NCI-H82 treated with DMSO at 0.1 percent for 48 hours (cell line): ENCODE measurements around the gene TRPV2.
A peak's percentile ranks its signal among the peaks of the same experiment; 100 is the strongest.

Experiments used
- DNase-seq: peaks from one replicate; lab custom pipeline; 2025; ENCODE audit not compliant: unreplicated experiment; lab: John Stamatoyannopoulos, UW

Gene TRPV2

DNA sequence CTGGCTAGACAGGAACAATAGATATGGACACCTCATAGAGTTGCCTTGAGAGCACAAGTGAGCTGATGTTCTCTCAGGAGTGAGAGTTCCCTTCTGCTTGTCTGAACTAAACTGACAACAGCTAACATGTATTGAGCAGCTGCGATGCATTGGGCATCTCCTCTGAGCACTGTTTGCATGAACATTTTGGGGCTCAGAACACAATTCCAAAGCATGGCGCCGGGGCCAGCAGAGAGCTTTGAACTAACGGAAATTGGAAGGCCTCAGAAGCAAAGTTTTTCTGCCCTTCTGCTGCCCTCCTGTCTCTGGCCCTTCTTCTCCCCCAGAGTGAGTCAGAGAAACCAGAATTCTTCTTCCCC is 38.1 kb downstream of the TRPV2 start:
- no peak for DNase-seq

DNA sequence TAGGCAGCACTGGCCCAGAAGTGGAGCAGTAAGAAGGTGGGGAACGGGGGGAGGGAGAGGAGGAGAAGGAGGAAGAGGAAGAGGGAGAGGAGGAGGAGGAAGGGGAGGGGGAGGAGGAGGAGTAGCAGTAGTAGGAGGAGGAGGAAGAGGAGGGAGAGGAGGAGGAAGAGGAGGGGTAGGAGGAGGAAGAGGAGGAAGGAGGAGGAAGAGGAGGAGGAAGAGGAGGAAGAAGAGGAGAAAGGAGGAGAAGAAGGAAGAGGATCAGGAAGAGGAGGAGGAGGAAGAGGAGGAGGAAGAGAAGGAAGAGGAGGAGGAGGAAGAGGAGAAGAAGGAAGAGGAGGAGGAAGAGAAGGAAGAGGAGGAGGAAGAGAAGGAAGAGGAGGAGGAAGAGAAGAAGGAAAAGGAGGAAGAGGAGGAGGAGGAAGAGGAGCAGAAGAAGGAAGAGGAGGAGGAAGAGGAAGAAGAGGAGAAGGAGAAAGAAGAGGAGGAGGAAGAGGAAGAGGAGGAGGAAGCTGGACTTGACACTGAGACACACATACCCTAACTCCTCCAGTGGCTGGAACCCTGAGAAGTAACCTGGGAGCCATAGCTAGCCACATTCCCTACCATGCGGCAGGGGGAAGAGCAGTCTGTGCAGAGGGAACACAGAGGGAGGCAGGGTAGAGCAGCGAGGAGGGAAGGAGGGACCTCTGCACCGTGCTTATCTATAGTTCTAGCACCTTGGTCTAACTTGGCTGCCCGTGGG is 40.8 kb downstream of the TRPV2 start:
- no peak for DNase-seq

DNA sequence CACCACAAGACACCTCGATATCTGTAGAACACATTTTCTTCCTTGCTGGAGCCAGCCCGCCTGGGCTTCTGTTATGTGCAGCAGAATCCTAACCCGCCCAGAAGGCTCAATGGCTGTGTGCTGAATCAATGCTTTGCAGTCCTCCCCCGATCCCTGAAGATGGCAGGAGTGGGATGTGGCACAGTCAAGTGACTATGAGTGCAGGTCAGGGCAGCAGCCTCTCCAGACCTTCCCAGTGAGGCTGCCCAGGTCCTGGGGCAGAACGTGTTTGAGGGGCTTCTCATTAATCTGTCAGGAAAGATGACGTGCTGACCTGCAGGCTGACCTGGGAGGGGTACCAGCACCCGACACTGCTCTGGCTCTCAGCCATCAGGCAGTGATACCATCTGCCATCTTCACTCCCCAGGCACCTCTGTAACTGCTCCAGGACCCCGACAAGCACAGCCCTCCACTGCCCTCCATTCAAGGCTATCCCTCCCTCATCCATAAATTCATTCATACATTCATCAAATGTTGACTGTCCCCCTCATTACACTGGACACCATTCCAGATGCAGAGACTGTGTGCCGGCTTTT is 41.5 kb downstream of the TRPV2 start:
- DNase-seq, result no peak

DNA sequence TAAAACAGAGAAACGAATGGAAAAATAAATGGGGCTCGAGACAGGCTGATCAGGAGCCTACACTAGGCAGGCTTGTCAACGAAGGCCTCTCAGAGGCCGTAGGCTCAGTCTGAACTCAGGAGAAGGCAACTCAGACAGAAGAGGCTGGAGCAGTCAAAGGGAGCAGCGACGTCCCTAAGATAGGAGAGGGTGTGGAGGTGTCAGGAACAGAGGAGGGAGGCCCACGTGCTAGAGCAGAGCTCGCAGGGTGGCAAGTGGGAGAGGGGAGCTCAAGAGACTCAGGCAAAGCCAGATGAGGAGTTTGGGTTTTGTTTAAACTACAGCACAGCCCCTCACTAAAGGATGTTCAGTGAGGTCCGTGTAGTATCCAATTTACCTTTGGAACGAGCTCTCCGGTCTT is 43.9 kb downstream of the TRPV2 start:
- no peak for DNase-seq

DNA sequence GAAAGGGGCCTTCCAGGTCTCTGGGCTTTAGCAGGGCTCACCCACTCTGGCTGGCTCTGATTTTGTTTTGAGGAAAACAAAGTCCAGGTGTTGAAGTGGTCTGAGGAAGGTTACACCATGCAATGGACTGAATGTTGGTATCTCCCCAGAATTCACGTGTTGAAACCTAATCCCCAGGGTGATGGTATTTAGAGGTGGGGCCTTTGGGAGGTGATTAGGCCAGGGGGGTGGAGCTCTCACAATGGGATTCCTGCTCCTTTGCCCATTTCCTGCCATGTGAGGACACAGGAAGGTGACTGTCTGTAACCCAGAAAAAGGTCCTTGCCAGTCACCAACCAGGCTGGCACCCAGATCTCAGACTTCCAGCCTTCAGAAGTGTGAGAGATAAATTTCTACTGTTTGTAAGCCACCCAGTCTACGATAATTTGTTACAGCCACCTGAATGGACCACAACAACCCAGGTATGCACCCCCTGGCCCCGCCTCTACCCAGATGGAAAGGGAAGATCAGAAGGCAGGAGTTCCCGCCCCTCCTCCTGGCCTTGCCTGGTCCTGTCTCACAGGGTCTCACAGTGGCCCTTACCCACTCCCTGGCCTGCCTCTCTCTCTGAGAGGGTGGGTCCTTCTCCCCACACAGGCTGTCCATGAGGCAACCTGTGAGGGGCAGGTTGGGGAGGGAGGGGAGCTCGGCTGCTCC is 44.6 kb downstream of the TRPV2 start:
- DNase-seq, result no peak

DNA sequence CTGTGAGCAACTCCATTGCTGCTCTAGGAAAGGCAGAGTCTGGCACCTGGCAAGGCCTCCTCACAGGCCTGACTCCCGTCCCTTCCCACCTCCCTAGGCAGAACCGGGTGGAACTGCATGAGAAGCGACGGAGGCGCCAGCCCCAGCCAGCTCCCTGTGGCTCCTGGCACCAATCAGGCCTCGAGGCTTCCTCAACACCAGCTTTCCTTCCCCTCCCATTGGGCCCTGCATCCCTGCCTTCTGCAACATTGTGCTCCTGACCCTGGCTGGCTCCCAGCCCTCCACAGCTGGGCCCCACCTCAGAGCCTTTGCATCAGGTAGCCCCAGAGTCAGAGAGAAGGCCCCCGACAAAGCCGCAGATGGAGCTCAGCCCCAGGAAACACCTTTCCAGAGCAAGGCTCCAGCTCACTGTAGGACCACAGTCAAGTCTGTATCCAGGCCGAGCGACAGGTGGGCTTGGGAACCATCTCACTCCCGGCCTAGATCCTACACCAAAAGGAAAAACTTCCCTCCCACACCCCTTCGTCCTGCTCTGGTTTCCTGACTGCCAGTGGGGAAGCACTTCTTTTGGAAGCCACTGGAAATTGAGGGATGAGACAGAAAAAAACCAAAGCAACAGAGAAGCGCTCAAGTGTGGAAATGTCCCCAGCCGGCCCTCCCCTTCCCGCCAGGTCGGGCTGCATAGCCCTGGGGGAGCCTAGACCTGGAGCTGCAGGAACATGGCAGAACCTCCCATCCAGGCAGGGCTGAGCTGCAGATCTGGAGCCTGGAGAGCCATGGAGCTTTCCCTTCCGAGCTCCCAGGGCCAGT is 45.6 kb downstream of the TRPV2 start:
- DNase-seq, result no peak

DNA sequence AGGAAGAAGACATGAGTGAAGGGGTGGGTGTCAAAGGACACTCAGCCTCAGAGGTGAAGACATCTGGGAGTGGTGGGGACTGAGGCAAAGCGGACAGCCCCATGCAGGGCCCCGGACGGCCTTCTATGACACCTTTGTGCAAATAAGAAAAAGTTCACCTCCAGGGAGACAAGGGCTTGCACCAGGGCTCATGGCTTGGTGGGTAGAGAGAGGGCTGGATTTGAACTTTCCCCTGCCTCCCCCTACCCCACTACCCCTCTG is 46.2 kb downstream of the TRPV2 start:
- DNase-seq, result no peak

DNA sequence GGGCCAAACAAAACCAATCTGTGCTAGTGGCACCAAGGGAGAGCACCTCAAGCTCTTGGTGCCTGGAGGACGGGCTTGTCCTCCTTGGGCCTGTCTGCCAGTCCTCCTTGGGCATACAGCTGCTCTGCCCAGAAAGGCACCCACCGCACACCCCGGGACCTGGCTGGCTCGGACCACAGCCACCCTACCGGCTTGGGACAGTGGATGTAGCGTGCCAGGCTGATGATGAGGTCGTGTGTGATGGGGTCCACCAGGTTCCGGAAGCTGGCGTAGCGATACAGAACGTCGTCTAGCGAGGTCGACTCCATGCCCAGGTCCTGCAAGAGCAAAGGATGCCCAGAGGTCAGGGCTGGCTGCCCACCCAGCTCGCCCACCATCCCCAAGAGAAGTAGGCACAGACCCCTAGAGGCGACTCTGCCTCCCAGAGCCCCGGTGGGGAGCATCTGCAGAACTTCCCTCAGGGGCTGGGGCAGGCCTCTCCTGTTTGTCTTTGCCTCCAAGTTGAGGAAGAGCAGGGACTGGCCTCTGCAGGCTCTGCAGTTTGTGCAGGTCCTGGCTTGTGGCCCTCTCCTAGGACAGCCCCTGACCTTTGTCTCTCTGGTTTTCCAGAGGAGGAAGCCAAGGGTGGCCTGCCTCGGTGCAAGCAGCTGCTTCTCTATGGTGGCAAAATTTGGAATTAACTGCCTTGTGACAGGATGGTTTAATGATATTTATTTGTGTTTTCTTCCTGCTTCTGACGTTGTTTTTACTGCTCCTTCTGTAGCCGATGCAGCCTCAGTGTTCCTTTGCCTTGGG is 46.9 kb downstream of the TRPV2 start:
- no peak for DNase-seq

DNA sequence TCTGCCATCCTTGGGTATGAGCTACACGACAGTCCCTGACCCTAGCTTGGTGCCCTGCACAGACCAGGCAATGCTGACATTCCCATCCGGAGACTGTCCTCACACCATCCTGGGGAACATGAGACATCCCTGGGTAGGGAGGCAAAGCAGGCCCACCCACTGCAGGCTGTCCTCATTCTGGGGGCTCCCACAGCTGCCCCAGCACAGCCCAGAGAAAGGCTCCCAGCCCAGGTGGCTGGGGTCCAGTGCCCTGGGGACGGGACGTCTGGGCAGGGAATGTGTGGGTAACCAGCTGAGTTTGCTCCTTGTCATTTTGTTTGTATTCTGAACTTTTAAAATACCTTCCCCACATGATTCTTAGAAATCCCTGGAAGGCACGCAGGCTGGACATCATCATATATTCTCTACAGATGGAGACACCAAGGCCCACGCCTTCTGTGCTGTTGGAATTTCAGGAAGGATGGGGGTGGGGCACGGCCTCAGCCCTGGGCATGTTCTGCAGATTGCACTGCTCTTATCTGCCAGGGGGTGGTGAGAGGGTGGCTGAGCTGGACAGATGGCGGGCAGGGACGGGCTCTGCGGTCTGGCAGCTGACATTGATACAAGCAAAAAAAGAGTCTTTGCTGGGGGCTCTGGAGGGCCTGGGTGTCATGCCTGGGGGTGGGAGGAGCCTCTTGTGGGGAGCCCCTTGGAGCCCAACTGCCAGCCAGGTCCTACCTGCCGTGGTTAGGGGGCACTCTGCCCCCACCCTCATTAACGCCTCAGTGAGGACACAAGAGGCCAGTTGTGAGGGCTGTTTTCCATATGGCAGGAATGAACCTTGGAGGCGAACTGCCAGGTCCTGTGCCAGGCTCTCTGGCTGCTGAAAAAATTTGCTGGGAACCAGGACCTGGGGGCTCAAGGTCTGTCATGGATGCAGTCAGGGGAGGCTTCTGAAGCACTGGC is 48.3 kb downstream of the TRPV2 start:
- peak; percentile 47 for DNase-seq

DNA sequence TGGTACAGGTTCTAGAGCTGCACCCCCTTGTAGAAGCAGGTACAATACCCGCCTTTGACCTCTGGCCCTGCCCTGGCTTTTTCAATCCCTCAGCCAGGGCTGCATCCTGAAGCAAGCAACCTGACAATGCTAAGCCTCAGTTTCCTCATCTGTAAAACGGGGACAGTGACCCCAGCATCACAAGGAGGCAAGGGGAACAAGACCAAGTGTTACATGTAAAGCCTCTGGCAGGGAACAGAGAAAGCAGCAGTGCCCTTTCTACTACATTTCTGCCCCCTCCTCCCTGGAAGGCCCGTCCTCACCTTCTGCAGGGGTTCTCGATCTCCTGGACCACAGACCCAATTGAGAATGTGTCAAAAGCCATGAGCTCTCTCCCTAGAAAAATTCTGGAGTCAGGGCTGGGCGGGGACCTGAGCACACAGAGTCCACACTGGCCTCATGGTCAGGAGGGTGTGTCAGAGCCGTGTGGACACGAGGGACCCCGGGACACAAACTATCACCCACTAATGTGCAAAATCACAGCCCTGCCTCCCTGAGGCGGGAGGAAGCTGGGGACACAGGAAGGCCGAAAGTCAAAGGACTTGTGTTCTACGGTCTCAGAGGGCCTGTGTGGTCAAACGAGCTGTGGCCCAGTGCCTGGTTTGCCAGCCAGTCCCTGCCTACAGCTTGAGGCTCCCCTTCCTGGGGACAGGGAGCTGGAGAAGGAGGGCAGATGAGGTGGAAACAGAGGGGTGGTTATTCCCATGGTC is 49.1 kb downstream of the TRPV2 start:
- no peak for DNase-seq

DNA sequence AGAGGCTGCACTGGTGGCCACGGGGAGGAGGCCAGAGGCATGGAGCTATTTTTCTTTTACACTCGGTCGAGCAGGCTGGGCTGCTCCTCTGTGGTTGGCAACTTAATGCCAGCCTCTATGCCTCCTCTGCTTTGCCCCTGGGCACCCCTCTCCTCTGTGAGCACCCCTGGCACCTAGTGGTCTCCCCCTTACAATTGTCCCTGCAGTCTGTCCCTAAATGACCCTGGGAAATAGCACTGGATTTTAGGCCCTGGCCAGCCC is 49.6 kb downstream of the TRPV2 start:
- DNase-seq, result no peak

DNA sequence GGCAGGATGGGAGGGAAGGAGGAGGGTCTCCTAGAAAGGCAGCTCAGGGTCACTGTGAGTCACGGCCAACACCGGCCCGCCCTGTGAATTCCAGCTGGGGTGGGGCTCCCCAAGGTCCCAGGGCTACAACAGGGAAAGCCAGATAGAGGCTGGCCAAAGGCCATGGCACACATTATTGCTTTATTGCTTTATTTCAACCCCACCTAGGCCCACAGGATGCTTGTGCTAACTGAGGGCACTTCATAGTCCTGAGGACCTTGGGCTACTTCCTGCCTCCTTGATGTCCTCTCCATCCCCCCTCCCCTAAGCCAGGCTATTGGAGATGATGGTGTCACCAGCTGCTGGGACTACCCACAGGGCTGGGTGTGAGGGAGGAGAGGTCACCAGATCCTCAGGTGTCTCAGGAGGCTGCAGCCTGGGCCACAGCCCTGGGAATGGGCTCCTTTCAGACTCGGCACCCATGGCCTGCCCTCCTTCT is 50.5 kb downstream of the TRPV2 start:
- no peak for DNase-seq

DNA sequence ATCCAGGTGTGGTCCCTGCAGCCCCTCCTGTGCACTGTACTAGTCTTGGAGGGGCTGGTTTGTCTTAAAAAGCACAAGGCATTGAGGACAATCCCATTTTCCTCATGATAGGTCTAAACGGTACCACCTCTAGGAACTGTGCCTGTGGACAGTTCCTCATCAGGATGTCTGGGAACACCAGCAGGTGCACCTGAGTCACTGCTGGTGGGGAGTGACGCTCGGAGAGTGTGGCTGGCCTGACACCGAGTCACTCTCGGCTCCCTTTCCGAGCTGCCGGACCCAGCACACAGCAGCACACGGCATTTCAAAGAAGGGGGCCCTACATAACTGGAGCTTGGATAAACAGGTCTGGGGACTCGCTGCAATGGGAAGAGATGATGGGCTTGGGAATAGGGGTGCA is 51.0 kb downstream of the TRPV2 start:
- DNase-seq, result no peak

DNA sequence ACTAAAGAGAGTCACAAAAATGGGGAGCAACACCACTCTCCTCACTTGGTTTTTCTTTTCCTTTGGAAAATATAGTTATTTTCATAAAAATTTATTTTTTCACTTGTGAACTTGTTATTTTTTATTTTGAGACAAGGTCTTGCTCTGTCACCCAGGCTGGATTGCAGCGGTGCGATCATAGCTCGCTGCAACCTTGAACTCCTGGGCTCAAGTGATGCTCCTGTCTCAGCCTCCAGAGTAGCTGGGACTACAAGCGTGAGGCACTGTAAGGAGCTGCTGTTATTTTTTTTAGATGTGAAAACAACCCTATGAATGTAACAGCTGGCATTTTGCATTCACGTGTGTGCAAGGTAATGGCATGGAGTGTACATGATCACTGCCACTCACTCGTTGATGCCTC is 51.7 kb downstream of the TRPV2 start:
- no peak for DNase-seq

DNA sequence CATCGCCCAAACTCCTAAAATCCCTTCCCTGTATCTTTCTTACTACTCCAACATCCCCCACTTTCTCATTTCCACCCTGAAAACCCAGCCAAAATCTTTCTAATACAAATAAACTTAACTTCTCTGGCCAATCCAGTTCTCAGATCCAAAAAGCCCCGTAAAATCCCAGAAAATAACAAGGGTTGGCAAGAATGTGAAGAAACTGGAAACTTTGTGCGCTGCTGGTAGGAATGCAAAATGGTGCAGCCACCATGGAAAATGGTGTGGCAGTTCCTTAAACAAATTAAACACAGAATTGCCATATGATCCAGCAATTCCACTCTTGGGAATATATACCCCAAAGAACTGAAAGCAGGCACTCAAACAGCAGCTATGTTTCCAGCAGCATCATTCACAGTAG is 52.5 kb downstream of the TRPV2 start:
- DNase-seq, result no peak

DNA sequence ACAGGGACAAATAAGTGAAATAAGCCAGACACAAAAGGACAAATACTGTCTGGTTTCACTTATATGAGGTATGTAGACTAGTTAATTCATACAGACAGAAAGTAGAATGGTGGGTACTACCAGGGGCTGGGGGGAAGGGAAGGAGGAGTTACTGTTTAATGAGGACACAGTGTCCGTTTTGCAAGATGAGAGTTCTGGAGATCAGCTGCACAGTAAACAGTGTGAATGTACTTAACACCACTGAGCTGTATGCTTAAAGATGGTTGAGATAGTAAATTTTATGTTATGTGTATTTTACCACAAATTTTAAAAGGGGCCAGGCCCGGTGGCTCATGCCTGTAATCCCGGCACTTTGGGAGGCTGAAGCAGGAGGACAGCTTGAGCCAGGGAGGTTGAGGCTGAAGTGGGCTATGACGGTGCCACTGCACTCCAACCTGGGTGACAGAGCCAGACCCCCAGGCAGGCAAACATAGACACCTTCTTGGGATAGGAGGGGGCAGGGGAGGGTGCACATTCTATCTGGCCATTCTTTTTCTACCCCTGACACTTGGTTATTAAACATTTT is 53.1 kb downstream of the TRPV2 start:
- DNase-seq, result no peak

DNA sequence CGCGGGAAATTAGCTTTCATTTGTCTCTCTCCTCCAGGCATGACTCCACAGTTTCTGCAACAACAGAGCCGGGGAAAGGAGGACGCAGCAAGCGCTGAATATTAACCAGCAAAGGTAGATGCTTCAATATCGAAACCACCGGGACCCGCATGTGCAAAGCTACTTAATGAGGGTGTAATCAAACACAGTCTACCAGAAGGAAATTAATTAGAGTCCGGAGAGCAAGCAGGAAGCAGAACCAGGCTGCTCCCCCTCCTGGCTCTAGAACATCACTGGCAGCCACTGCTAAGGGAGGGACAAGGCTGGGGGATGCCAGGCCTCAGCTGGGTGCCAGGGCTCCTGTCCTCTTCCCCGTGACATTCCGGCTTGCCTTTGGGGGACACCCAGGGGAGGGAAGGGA is 54.9 kb downstream of the TRPV2 start:
- DNase-seq, result no peak

DNA sequence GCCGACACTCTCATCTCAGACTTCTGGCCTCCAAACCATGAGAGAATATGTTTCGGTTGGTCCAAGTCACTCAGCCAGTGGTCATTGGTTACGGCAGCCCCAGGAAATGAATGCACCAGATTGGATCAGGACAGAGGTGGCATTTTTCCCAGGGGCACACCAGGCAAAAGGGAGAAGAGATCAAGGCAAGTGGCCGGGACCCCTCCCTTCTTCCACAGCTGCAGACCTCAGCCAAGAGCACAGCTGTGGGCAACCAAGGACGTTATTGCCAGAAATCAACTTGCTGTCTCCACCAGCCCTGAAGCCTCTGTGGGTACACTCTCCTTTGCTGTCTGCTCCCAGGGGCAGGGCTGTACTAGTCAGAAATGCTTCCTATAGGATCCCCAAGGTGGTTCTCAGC is 55.9 kb downstream of the TRPV2 start:
- DNase-seq, result no peak

DNA sequence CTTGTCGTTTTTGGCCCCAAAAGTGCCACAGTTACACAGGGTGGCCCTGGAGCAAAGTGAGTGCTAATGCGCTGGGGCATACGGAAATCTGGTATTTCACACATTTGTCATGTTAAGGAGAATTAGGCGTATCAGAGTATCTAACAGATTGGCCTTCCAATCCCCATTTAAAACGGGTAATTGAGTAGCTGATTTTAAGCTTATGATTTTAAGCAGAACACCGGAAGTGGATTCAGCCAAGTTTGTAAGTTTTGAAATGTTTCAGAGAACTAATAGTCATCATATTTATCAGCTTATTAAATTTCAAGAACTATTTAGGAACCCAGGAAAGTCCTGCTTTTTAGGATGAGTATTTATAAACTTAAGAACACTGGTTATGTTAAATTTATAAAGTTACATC is 57.2 kb downstream of the TRPV2 start:
- DNase-seq, result no peak
